Activated CD4-positive, alpha-beta T cell treated with anti-CD3 and anti-CD28 coated beads, Interleukin-10, Interleukin-2, amounts not matched to agents 100 ng/mL and 50 ng/mL, durations not matched to agents 16 hours and 8 hours (primary cell): ENCODE data around the gene DPYSL3.
A peak's percentile ranks its signal among the peaks of the same experiment; 100 is the strongest.

Experiments
- DNase-seq: peaks from one replicate; pipeline ENCODE4 v3.0.0-alpha.2; 2020

DPYSL3 gene

DNA sequence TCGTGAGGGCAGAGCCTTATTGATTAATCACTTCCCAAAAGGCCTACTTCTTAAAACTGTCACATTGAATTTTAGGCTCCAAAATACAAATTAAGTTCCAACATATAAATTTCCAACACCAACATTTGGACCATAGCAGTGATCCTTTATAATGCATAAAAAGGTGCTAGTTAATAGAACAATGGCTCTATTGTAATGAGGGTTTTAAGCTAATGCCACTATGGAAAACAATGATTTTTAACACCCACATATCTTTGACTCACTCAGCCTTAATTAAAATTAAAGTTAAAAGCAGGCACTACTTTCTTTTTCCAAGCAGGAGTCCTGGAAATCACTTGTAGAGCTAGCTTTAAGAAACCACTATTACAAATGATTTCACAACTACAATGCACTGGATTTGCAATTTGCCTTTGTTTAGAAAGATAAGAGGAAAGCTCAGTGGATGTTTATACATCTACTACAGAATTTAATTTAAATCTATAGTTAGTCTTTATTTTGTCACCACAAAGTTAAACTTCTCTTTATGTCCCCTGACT lies 41.8 kb downstream of the DPYSL3 start:
- DNase-seq, result no peak

DNA sequence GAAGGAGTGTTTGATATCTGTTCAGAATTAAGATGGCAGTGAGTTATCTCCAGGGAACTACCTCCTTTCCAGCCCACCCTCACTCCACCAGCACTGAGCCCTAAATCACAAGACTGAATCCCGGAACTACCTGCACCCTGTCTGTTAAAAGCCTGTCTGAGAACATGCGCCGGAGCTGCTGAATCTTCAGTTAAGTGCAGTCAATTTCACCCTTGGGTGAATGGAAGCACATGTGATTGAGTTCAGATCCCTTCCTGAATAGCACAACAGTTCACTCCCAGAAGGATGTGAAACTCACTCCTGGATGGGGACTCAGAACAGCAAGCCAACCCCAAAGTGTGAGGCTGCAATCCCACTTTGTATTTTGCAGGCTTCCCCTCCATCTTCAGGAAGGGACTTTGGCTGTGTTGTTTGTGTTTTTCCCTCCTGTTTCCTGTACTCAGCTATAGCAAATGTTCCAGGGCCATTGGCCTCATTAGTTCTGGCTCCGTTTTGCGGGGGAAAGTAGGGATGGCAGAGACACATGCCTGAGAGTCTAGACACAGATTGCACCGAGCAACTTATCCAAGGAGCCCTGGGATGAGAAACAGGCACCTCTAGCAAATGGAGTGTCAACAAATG lies 43.4 kb downstream of the DPYSL3 start:
- no peak for DNase-seq

- no peak for DNase-seq
Measured at GRCh38 chr5:147465747-147466146, 44.1 kb downstream of the DPYSL3 start.

DNA sequence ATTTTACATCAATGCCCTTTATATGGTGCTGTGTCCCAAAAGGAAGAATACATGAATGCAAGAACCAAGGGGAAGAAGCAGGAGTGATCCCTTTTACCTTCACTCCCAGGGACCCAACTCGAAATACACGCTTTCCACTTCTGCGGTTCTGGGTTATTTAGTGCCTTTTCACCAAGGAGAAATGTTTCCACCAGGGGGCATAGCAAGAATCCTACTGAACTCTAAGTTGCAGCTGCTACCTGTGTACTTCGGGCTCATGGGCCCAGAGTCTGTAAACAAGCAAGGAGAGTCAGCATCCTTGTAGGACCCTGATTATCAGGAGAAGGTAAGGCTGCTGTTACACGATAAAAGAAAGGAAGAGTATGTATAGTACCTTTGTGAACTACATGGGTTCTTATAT lies 45.7 kb downstream of the DPYSL3 start:
- peak; percentile 3 for DNase-seq

DNA sequence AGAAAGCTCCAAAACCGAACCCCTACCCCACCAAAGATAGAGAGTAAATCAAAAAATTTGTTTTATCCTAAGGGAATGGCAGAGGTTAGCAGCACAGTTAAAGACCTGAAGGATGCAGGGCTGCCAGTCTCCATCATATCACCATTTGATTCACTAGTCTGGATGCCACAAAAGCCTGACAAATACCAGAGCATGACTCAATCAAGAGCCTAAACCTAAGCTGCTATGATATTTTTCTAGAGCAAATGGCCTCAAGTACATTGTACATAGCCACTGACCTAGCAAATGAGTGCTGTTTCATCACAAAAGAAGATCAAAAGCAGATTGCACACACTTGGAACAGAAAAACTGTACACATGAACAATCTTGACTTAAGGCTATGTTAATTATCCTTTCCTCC lies 48.0 kb downstream of the DPYSL3 start:
- DNase-seq, result no peak

DNA sequence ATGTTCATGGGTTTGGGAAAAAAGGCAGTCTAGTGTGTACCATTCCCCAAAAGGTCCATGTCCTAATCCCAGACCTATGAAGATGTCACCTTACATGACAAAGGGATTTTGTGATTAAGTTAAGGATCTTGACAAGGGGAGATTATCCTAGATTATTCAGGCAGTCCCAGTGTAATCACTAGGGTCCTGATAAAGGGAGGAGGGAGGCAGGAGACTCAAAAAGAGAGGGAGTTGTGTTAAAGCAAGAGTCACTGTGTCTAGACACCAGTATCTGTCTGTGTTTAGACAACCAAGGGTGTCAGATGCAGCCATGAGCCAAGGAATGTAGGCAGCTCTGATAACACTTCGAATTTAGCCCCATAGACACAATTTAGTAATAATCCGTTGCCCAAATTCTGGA lies 49.5 kb downstream of the DPYSL3 start:
- no peak for DNase-seq

DNA sequence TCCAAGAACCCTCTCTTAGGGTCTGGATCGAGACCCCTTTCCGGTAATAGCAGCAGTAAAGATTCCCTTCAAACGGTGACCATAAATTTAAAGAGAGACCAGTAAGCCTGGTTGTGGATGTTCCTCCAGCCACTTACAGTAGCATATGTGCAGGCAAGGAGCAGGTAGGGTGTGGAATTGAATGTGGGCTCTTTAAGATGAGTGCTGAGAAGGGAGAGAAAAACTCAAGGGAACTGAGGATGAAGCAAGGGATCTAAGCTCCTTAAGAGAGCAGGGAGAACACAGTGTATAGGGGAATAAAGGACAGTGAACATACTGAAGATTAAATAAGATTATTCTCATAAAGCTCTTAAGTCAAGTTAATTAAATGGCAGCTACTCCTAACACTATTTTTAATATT lies 51.3 kb downstream of the DPYSL3 start:
- no peak for DNase-seq

GRCh38 chr5:147455822-147456450 lies 53.9 kb downstream of the DPYSL3 start:
- DNase-seq, result no peak

- DNase-seq, result no peak
Measured at GRCh38 chr5:147454996-147455677, 54.7 kb downstream of the DPYSL3 start.

- DNase-seq, result peak; percentile 76
Measured at GRCh38 chr5:147453875-147454814, 55.7 kb downstream of the DPYSL3 start.

GRCh38 chr5:147452165-147452811 lies 57.6 kb downstream of the DPYSL3 start:
- DNase-seq, result no peak

- DNase-seq, result no peak
Measured at GRCh38 chr5:147451193-147451592, 58.7 kb downstream of the DPYSL3 start.

- no peak for DNase-seq
Measured at GRCh38 chr5:147450606-147451005, 59.3 kb downstream of the DPYSL3 start.

GRCh38 chr5:147448766-147449165 lies 61.1 kb downstream of the DPYSL3 start:
- DNase-seq, result no peak

GRCh38 chr5:147446523-147446922 lies 63.3 kb downstream of the DPYSL3 start:
- DNase-seq, result no peak

DNA sequence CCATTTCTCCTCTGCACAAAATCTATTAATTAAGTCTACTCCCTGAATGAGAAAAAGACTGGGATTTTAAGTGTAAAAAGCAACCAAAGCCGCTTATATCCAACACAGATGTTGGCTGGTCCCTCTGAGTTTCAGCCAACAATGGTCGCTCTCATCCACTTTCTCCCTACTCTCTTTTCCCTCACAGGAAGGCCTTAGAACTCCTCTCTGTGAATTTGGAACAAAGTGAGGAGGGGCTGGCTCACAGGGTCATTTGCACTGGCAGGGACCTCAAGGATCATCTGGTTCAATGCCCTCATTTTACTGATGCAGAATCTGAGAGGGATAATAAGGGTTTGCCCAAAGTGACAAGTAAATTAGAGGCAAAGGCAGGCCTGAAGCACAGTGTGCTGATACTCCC lies 64.0 kb downstream of the DPYSL3 start:
- no peak for DNase-seq

DNA sequence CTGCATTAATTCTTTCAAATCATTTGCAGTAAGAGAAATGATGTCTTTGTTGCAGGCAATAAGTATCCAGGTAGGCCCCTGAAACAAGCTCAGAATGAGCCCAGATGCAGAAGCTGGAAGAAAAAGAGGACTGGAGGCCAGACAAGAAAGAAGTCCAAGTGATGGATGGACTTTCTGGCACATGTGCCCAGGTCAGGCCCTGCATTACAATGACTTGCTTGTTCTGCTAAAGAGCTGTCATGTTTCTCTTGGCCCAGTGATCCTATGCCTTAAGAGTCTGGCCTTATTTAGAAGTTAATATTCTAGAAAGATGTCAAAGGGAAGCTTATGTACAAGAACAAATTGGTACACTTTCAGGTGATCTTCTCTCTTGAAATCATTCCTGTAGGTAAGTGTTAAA lies 64.8 kb downstream of the DPYSL3 start:
- DNase-seq, result no peak

- no peak for DNase-seq
Measured at GRCh38 chr5:147442224-147442623, 67.6 kb downstream of the DPYSL3 start.

DNA sequence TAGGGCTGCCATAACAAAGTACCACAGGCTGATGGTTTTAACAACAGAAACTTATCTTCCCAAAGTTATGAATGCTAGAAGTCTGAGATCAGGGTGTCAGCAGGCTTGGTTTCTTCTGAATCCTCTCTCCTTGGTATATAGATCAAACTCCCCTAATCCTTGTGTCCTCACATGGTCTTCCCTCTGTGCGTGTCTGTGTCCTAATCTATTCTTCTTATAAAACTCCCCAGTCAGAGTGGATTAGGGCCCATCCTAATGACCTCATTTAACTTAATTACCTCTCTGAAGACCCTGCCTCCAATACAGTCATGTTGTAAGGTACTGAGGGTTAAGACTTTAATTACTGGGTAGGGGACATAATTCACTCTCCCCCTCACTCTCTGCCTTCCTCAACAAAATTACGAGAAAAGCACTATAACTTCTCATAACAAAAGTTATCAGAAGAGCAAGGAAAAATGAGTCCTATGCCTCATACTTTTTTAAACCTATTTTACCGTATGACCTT lies 68.6 kb downstream of the DPYSL3 start:
- no peak for DNase-seq

DNA sequence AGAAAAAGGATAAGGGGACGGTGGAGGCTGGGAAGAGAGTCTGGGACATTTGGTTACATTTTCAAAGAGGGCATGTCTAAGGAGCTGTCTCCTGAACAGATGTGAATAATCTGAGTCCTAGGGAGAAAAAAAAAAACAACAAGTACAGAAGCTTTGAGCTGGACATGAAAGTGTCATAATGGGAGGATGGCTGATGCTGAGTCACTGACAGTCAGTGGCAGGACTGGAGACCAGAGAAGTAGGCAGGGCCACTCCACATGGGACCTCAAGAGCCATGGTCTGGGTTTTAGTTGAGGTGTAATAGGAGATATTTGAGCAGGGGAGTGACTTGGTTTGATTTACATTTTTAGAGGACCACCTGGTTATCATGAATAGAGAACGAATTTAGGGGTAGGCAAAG lies 70.6 kb downstream of the DPYSL3 start:
- DNase-seq, result no peak

GRCh38 chr5:147437161-147437596 lies 72.7 kb downstream of the DPYSL3 start:
- DNase-seq, result no peak

GRCh38 chr5:147436596-147436995 lies 73.3 kb downstream of the DPYSL3 start:
- DNase-seq, result no peak
